Measurements from ENCODE around the gene FBXO28. TPM values are rescaled to one million over a fixed set of nuclear protein-coding genes. Genes with fewer than 3 reads are reported as not detected.

FBXO28 gene
- total RNA-seq, 1 experiment from 2014 or later: 37.0 TPM

- ATAC-seq (no peak), DNase-seq (ENCODE audit: low read depth, low spot score) (no peak)
- Histone ChIP-seq H3K9me3 (ENCODE audit: control insufficient read depth in 1 of 2, insufficient read depth in 1 of 2, low read depth in 1 of 2, low read length in 2 of 2) (no peaks in the 10 kb centered on the region), H3K27ac (ENCODE audit: low read depth, low read length) (no peak overlapping the region), H3K4me2 (ENCODE audit: low read length) (no peak overlapping the region), H3K9me2 (ENCODE audit: insufficient read depth) (no peaks in the 10 kb centered on the region), H3K9ac (ENCODE audit: low read length) (no peak overlapping the region), H3K4me3 (replicated peaks in 1 of 2; ENCODE audit: low read depth in 1 of 2, low read length in 2 of 2) (no peak overlapping the region), H3K27me3 (ENCODE audit: insufficient read depth, low read length) (no peaks in the 10 kb centered on the region), H3K36me3 (ENCODE audit: control insufficient read depth in 1 of 2, insufficient read depth in 2 of 2, low read length in 2 of 2) (no peaks in the 10 kb centered on the region), H2AFZ (ENCODE audit: low read depth, low read length, poor library complexity, severe bottlenecking) (no peak overlapping the region), H3K4me1 (ENCODE audit: control insufficient read depth in 1 of 2, insufficient read depth in 2 of 2, low read length in 2 of 2) (peaks cover 10 to 18% of the 10 kb centered on the region in 2 experiments), H3K79me2 (ENCODE audit: insufficient read depth, low read length) (no peaks in the 10 kb centered on the region), H4K20me1 (ENCODE audit: insufficient read depth) (no peaks in the 10 kb centered on the region)
- CTCF ChIA-PET: no interaction called here
- intact Hi-C loops (cut with micrococcal nuclease): no loop called here
- POLR2A ChIA-PET: no interaction called here
- no TSS peak for BruUV-seq (replicated peaks)
- RAD21 ChIA-PET (ENCODE audit: low non-redundant PET in 1 of 2, low total read pairs in 2 of 2, uncharacterized antibody in 2 of 2, unreplicated experiment in 2 of 2): interaction anchor here in 1 of 2 experiments (0.7 kb wide), 1 partner anchor 33 kb away, joined by 4 read pairs; no protein-coding TSS in a partner anchor
- TF ChIP-seq CEBPB (IDR thresholded peaks at IDR 0.05; ENCODE audit: low read depth) (no peak), SP1 (IDR thresholded peaks at IDR 0.05; ENCODE audit: low read depth) (no peak), EGR1 (IDR thresholded peaks at IDR 0.05; ENCODE audit: low read depth) (no peak)
These were observed 87.9 kb downstream of the FBXO28 start for GRCh38 chr1:224201853-224202252.

DNA sequence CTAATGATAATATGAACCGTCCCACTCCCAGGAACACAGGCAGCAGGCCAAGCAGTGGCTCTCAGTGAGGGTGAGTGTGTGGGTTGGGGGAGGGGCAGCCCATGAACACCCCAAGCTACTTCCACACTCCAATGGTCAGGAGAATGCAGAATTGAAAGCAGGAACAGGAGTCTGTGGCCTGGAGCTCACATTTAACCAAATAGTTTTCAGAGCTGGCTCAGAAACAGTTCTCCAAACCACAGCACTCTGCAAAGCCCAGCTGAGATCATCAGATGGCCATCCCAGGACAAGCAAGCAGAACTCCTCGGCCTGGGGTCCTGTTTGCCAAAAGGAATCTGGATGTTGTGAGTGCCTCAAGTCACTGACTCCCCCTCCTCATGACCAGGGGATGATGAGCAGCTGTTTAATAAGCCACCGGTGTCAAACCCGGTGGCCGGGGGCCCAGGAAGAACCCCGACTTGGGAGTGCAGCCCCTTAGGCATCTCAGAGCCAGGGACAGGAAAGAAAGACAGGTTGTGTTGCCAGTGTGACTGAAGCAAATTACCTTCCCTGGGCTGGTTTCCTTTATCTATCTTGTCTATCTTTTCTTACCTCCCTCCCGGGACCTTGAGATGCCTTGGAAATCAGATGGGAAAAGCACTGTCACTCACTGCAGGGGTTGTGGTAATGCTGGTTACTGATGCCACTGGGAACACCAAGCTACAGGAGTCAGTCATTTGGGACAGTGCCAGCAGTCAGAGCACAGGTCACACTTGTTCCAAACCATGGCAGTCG, 89.5 kb downstream of the FBXO28 start:
- no TSS peak for BruUV-seq (replicated peaks)
- intact Hi-C loops (cut with micrococcal nuclease): no loop called here
- no peak for TF ChIP-seq ZFX (IDR thresholded peaks at IDR 0.05)
- no peak for TF ChIP-seq MAX (IDR thresholded peaks at IDR 0.05)
- TF ChIP-seq SRF (IDR thresholded peaks at IDR 0.05; ENCODE audit: low read depth): no peak
- no peak for TF ChIP-seq SP1 (IDR thresholded peaks at IDR 0.05; ENCODE audit: low read depth)
- no peak for ATAC-seq
- DNase-seq (ENCODE audit: low read depth, low spot score): no peak
- no peak overlapping the region for H3K27ac ChIP-seq (ENCODE audit: low read depth, low read length)
- H3K9ac ChIP-seq (ENCODE audit: low read length): no peak overlapping the region
- H3K4me3 ChIP-seq (replicated peaks in 1 of 2; ENCODE audit: low read depth in 1 of 2, low read length in 2 of 2): no peak overlapping the region
- ChIA-PET RAD21 (ENCODE audit: low non-redundant PET in 1 of 2, low total read pairs in 2 of 2, uncharacterized antibody in 2 of 2, unreplicated experiment in 2 of 2) (interaction anchor here in 1 of 2 experiments (0.5 kb wide), 1 partner anchor 51 kb away, joined by 4 read pairs; no protein-coding TSS in a partner anchor), CTCF (no interaction called here), POLR2A (interaction anchor here (0.7 kb wide), 1 partner anchor 496 kb away, joined by 3 read pairs; no protein-coding TSS in a partner anchor)
- H2AFZ ChIP-seq (ENCODE audit: low read depth, low read length, poor library complexity, severe bottlenecking): no peak overlapping the region
- H3K79me2 ChIP-seq (ENCODE audit: insufficient read depth, low read length): no peaks in the 10 kb centered on the region
- no peaks in the 10 kb centered on the region for H4K20me1 ChIP-seq (ENCODE audit: insufficient read depth)
- H3K27me3 ChIP-seq (ENCODE audit: insufficient read depth, low read length): no peaks in the 10 kb centered on the region
- no peaks in the 10 kb centered on the region for H3K9me3 ChIP-seq (ENCODE audit: control insufficient read depth in 1 of 2, insufficient read depth in 1 of 2, low read depth in 1 of 2, low read length in 2 of 2)
- no peak overlapping the region for H3K4me2 ChIP-seq (ENCODE audit: low read length)
- no peaks in the 10 kb centered on the region for H3K36me3 ChIP-seq (ENCODE audit: control insufficient read depth in 1 of 2, insufficient read depth in 2 of 2, low read length in 2 of 2)
- H3K9me2 ChIP-seq (ENCODE audit: insufficient read depth): no peaks in the 10 kb centered on the region
- peaks cover 10 to 18% of the 10 kb centered on the region in 2 experiments for H3K4me1 ChIP-seq (ENCODE audit: control insufficient read depth in 1 of 2, insufficient read depth in 2 of 2, low read length in 2 of 2)

Data from HCT116 (cell line).